Measurements from ENCODE around the gene AK2. TPM values are rescaled to one million over a fixed set of nuclear protein-coding genes. Genes with fewer than 3 reads are reported as not detected.

The AK2 gene
- total RNA-seq, 1 donor, result 99.7 TPM

DNA sequence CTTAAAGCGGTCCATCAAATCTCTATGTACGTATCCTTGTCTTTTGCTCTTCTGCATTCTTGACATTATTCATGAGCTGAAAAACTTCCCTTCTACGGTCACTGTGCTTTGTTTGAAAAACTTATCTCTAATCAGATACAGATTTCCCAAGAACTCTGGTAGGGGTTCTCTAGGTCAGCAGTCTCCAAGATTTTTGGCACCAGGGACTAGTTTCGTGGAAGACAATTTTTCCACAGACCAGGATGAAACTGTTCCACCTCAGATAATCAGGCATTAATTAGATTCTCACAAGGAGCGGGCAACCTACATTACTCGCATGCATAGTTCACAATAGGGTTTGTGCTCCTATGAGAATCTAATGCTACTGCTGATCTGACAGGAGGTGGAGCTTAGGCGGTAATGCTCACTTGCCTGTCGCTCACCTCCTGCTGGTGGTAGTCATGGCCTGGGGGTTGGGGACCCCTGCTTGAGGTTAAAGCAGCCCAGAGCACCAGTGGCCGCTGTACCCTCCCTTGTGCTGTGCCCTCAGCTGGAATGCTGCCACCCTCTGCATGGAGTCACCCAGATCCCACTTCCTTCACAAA lies 30.8 kb downstream of the AK2 start:
- TF ChIP-seq, protein P1, sequence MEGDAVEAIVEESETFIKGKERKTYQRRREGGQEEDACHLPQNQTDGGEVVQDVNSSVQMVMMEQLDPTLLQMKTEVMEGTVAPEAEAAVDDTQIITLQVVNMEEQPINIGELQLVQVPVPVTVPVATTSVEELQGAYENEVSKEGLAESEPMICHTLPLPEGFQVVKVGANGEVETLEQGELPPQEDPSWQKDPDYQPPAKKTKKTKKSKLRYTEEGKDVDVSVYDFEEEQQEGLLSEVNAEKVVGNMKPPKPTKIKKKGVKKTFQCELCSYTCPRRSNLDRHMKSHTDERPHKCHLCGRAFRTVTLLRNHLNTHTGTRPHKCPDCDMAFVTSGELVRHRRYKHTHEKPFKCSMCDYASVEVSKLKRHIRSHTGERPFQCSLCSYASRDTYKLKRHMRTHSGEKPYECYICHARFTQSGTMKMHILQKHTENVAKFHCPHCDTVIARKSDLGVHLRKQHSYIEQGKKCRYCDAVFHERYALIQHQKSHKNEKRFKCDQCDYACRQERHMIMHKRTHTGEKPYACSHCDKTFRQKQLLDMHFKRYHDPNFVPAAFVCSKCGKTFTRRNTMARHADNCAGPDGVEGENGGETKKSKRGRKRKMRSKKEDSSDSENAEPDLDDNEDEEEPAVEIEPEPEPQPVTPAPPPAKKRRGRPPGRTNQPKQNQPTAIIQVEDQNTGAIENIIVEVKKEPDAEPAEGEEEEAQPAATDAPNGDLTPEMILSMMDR (IDR thresholded peaks at IDR 0.05; ENCODE audit: insufficient read depth, low read depth, low read length), result no peak
- peak; percentile 48 for DNase-seq (ENCODE audit: low read depth)
- no peak overlapping the region for H3K4me3 ChIP-seq (ENCODE audit: low read depth, low read length)

DNA sequence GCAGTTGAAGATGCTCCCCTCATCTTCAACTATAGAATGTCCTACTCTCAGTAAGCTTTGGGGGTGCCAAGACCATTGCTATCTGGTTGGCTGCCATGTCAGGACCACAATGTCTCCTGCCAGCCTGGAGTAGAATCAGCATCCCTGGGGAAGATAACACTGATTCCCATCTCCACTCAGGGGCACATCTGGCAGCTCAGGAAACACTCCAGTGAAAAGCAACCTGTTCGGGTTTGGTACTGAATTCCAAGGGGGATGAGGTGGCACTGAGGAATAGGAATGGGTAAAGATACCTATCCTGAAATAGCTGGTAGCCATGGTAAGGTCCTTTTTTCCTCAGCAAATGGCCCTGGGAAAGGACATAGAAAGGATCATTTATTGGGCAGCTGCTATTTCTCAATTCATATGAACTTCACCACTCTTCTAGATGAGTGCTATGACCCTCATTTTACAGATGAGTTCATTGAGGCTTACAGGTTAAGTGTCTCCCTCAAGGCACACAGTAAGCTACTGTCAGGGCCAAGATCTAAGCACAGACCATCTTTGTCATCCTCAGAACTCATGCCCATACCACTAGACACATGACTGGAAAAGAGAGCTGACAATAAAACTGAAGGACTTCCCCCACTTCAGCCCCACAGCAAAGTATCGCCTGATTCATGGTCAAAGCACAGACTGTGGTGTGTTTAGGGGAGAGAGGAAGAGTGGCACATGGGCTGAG lies 31.4 kb downstream of the AK2 start:
- DNase-seq (ENCODE audit: low read depth), result peak; percentile 31
- no peak overlapping the region for H3K4me3 ChIP-seq (ENCODE audit: low read depth, low read length)
- TF ChIP-seq, protein P1 (IDR thresholded peaks at IDR 0.05; ENCODE audit: insufficient read depth, low read depth, low read length), result no peak

DNA sequence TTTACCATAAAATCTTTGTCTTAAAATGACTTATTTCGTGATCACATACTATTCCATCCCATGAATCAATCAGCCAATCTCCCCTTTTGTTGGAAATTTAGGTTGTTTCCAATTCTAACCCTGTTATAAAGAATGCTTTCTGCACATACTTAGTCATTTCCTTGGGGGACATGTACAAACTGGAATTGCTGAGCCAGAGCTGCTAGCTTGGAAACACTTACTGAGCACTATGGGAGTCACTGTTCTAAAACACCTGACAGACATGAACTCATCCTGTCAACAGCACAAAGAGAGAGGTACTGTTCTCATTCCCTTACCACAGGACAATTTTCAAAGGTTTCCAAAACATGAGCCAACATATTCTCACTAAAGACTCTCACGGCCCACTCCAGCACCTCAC lies 32.1 kb downstream of the AK2 start:
- no peak for DNase-seq (ENCODE audit: low read depth)
- no peak overlapping the region for H3K4me3 ChIP-seq (ENCODE audit: low read depth, low read length)
- TF ChIP-seq, protein P1 (IDR thresholded peaks at IDR 0.05; ENCODE audit: insufficient read depth, low read depth, low read length), result no peak

DNA sequence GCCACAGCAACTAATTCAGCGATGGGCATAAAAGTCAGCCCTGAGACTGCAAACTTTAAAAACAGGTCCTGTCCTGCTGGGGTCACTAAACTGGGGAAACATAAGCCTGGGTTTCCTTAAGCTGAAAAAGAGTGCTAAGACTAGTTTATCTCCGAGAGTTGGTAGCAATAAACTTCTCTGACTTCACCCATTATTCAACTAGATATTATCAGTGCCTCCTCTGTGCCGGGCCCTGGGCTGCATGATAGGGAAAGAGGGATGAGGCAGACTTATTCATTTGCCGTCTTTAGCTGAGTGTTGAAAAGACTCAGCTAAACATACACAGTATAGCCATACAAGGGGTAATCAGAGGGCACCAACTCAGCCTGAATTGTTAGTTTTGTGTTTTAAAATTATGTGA lies 33.0 kb downstream of the AK2 start:
- H3K4me3 ChIP-seq (ENCODE audit: low read depth, low read length), result no peak overlapping the region
- TF ChIP-seq, protein P1 (IDR thresholded peaks at IDR 0.05; ENCODE audit: insufficient read depth, low read depth, low read length), result no peak
- no peak for DNase-seq (ENCODE audit: low read depth)

- no peak overlapping the region for H3K4me3 ChIP-seq (ENCODE audit: low read depth, low read length)
- TF ChIP-seq, protein P1 (IDR thresholded peaks at IDR 0.05; ENCODE audit: insufficient read depth, low read depth, low read length), result no peak
- DNase-seq (ENCODE audit: low read depth), result no peak
Observed at GRCh38 chr1:33002006-33002405, 34.7 kb downstream of the AK2 start.

- no peak for DNase-seq (ENCODE audit: low read depth)
- TF ChIP-seq, protein P1 (IDR thresholded peaks at IDR 0.05; ENCODE audit: insufficient read depth, low read depth, low read length), result peak; percentile 15
- H3K4me3 ChIP-seq (ENCODE audit: low read depth, low read length), result no peak overlapping the region
Observed at GRCh38 chr1:33001282-33001681, 35.4 kb downstream of the AK2 start.

Data from fibroblast of villous mesenchyme (primary cell).